ENCODE results near the gene SEMA3F.

Gene SEMA3F

GRCh38 chr3:50157827-50158529, 2.9 kb downstream of the SEMA3F start:
- no peak for DNase-seq

- no peak for DNase-seq
Observed at GRCh38 chr3:50158530-50159146, 3.5 kb downstream of the SEMA3F start.

- DNase-seq, result no peak
Observed at GRCh38 chr3:50160561-50160983, 5.4 kb downstream of the SEMA3F start.

GRCh38 chr3:50161320-50161719, 6.2 kb downstream of the SEMA3F start:
- DNase-seq, result no peak

GRCh38 chr3:50162034-50162883, 7.1 kb downstream of the SEMA3F start:
- no peak for DNase-seq

GRCh38 chr3:50163572-50164455, 8.7 kb downstream of the SEMA3F start:
- DNase-seq, result no peak

DNA sequence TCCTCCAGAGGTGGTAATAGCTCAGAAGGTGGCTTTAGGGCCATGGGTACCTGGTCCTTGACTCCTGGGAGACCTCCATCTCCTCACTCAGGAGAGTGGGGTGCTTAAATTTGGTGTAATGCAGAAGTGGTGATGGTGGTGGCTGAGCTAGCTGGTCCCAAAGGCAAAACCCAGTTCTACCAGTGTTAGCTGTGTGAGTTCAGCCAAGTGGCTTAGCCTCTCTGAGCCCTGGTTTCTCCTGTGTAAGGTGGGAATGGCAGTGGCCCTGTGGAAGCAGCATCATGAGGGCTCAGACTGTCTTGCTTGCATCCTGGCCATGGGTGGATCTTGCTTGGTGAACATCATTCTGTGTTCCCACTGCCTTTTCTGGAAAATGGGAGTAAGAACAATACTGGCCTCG, 9.4 kb downstream of the SEMA3F start:
- DNase-seq, result no peak

GRCh38 chr3:50164984-50165909, 10.1 kb downstream of the SEMA3F start:
- no peak for DNase-seq

GRCh38 chr3:50165910-50166538, 10.9 kb downstream of the SEMA3F start:
- no peak for DNase-seq

- no peak for DNase-seq
Observed at GRCh38 chr3:50166620-50167019, 11.5 kb downstream of the SEMA3F start.

- no peak for DNase-seq
Observed at GRCh38 chr3:50167069-50167840, 12.1 kb downstream of the SEMA3F start.

DNA sequence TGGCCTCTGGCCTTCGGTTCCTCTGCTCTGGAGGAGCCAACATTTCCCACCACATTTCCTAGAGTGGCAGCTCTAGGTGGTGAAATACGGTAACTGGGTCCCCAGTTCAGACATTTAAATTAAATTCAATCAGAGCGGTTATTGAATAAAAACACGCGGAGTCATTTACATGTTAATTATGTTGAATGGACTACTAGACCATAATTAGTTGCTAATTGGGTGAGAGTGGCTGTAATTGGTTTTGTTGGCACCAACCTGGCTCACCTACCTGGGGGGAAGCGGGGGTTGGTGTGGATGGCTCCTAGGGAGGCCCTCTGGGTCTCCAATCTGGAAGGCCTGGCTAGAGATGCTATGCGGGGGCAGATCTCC, 12.7 kb downstream of the SEMA3F start:
- DNase-seq, result no peak

GRCh38 chr3:50168388-50168787, 13.3 kb downstream of the SEMA3F start:
- no peak for DNase-seq

DNA sequence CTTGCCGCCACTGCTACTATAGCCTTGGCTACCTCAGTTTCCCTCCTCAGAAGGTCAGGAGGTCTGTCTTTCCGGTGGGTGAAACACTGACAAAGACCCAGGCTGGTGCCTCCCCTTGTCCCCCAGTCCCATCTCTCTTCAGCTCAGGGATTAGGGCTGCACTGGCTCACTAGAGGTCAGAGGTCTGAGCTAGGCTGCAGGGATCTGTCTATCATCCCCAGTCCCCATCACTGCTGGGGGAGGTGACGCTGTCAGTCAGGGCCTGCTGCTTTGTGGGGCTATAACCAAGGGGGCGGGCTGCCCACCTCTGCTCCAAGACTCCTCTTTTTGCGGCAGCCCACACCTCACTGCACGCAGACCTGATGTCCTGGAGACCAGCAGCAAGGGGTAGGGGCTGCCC, 13.7 kb downstream of the SEMA3F start:
- DNase-seq, result no peak

GRCh38 chr3:50169232-50169832, 14.2 kb downstream of the SEMA3F start:
- no peak for DNase-seq

- DNase-seq, result no peak
Observed at GRCh38 chr3:50169858-50170257, 14.7 kb downstream of the SEMA3F start.

GRCh38 chr3:50170689-50171088, 15.6 kb downstream of the SEMA3F start:
- no peak for DNase-seq

DNA sequence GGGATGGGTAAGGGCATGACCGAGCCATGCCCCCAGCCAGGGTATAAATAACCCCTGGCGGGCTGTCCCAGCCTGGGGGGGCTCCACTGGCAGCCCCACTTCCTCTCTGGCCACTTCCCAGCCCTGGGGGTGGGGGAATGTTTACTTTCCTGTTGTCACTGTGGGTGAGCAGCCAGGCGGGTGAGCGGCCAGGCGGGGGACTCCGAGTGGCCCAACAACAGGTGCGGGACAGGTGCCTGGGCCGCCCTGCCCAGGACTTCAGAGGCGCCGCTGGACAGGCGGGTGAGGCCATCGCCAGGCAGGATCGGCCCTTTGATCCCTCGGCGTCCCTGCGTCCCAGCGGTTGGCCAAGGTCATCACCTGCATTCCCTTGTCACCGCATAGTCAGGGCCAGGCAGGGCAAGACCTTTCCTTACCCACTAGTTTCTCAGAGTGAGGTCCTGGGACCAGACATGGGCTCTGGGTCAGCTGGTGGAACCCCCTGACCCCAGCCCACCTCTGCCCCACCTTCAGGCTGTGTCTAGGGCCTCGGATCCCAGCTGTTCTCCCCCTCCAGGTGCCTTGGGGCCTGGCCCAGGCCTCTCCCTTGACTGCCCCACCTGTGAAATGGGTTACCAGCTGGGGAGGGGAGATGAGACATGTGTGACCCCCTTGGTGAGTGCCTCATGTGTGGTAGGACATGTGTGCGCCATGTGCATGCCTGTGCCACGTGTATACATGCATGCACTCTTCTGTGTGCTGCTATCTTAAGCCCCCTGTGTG, 16.6 kb downstream of the SEMA3F start:
- no peak for DNase-seq

GRCh38 chr3:50172626-50173220, 17.6 kb downstream of the SEMA3F start:
- no peak for DNase-seq
